Measurements from ENCODE around the gene SRSF8.

GRCh38 chr11:95098826-95099225, 32.1 kb downstream of the SRSF8 start:
- TF ChIP-seq CTCF (IDR thresholded peaks at IDR 0.05; ENCODE audit: borderline replicate concordance, extremely low read depth, low read length, poor library complexity, severe bottlenecking) (no peak), EZH2 (IDR thresholded peaks at IDR 0.05; ENCODE audit: borderline replicate concordance, low read depth, low read length, severe bottlenecking) (no peak)

Measured in DND-41 (cell line).